Endothelial cell of umbilical vein (primary cell): Measurements from ENCODE around the gene TEC.

ENCODE experiments used
- CTCF ChIP-seq, 2 donors: IDR thresholded peaks; 1 replicate in 1 of 2; 2 replicates in 1 of 2; pipeline ENCODE4 v1.5.1; 2011; ENCODE audit warnings: low read length in 2 of 2, mild to moderate bottlenecking in 2 of 2, moderate library complexity in 2 of 2, control low read depth in 1 of 2, inconsistent platforms in 1 of 2, low read depth in 1 of 2; ENCODE audit not compliant: insufficient read depth in 1 of 2; ENCODE audit errors: extremely low read depth in 1 of 2
- EZH2 ChIP-seq: IDR thresholded peaks from 2 replicates; pipeline ENCODE4 v1.6.1; 2012; ENCODE audit warnings: borderline replicate concordance, low read depth, mild to moderate bottlenecking, moderate library complexity, low read length, inconsistent platforms; ENCODE audit not compliant: severe bottlenecking
- GATA2 ChIP-seq: IDR thresholded peaks from 2 replicates; pipeline ENCODE4 v1.7.0; 2011; ENCODE audit warnings: low read depth, mild to moderate bottlenecking, moderate library complexity, mixed read lengths, low read length; ENCODE audit not compliant: insufficient read length, insufficient read depth
- POLR2AphosphoS5 ChIP-seq: IDR thresholded peaks from 2 replicates; pipeline ENCODE4 v1.6.1; 2012; ENCODE audit warnings: low read depth, mild to moderate bottlenecking, control low read depth, low read length, moderate library complexity; ENCODE audit not compliant: insufficient read depth

- no peak for TF ChIP-seq GATA2
- TF ChIP-seq EZH2, result no peak
- no peak for TF ChIP-seq CTCF (IDR thresholded peaks at IDR 0.05; ENCODE audit: extremely low read depth in 1 of 2, insufficient read depth in 1 of 2, low read depth in 1 of 2, low read length in 2 of 2)
- TF ChIP-seq POLR2AphosphoS5, result no peak
Observed at GRCh38 chr4:48122756-48123155, 146.9 kb downstream of the TEC start.
